ENCODE results near the gene HIPK2.

HIPK2 gene

GRCh38 chr7:139522830-139523198 lies 255.0 kb downstream of the HIPK2 start:
- TF ChIP-seq FOXP2 (optimal IDR thresholded peaks at IDR 0.05; ENCODE audit: control extremely low read depth, extremely low read length, insufficient read depth) (no peak), POLR2AphosphoS5 (IDR thresholded peaks at IDR 0.05; ENCODE audit: borderline replicate concordance, low read depth, low read length) (no peak), EZH2 (IDR thresholded peaks at IDR 0.05) (no peak)
- H3K9me3 ChIP-seq (ENCODE audit: low read depth, low read length), result no peaks in the 10 kb centered on the region
- H3K4me3 ChIP-seq, result no peak overlapping the region; the same call in 1 of the 2 replicates
- H3K27ac ChIP-seq, result no peak overlapping the region
- no peak for DNase-seq (ENCODE audit: low read depth, low spot score)
- H3K9ac ChIP-seq (ENCODE audit: insufficient read length), result no peak overlapping the region
- H3K36me3 ChIP-seq (ENCODE audit: insufficient read depth, low read length), result no peaks in the 10 kb centered on the region

- no peak for DNase-seq (ENCODE audit: low read depth, low spot score)
- no peak overlapping the region for H3K4me3 ChIP-seq
- TF ChIP-seq FOXP2 (optimal IDR thresholded peaks at IDR 0.05; ENCODE audit: control extremely low read depth, extremely low read length, insufficient read depth), result no peak
- TF ChIP-seq EZH2 (IDR thresholded peaks at IDR 0.05), result no peak
- TF ChIP-seq POLR2AphosphoS5 (IDR thresholded peaks at IDR 0.05; ENCODE audit: borderline replicate concordance, low read depth, low read length), result no peak
Observed at GRCh38 chr7:139521439-139521838, 256.4 kb downstream of the HIPK2 start.

GRCh38 chr7:139515266-139515665 lies 262.5 kb downstream of the HIPK2 start:
- Histone ChIP-seq H3K9ac (ENCODE audit: insufficient read length) (no peak overlapping the region), H3K36me3 (ENCODE audit: insufficient read depth, low read length) (no peaks in the 10 kb centered on the region), H3K4me3 (no peak overlapping the region), H3K9me3 (ENCODE audit: low read depth, low read length) (no peaks in the 10 kb centered on the region), H3K27ac (no peak overlapping the region)
- no peak for DNase-seq (ENCODE audit: low read depth, low spot score)
- no peak for TF ChIP-seq FOXP2 (optimal IDR thresholded peaks at IDR 0.05; ENCODE audit: control extremely low read depth, extremely low read length, insufficient read depth)
- no peak for TF ChIP-seq POLR2AphosphoS5 (IDR thresholded peaks at IDR 0.05; ENCODE audit: borderline replicate concordance, low read depth, low read length)
- no peak for TF ChIP-seq EZH2 (IDR thresholded peaks at IDR 0.05)

More at GRCh38 chr7:139521439-139521838, 256.4 kb downstream of the HIPK2 start:
- H3K9ac ChIP-seq (ENCODE audit: insufficient read length), result no peak overlapping the region
- no peak overlapping the region for H3K27ac ChIP-seq
- H3K36me3 ChIP-seq (ENCODE audit: insufficient read depth, low read length), result no peaks in the 10 kb centered on the region
- H3K9me3 ChIP-seq (ENCODE audit: low read depth, low read length), result no peaks in the 10 kb centered on the region
